KG1 (cell line): Measurements from ENCODE around the gene MRPL54.
"Not testable (repeated sequence)": the region's sequence is repeated elsewhere in the genome, so short reads cannot be mapped to it uniquely, and the experiment has no call there.

Experiments
- DNase-seq: peaks from one replicate; lab custom pipeline; 2025; lab: John Stamatoyannopoulos, UW

The MRPL54 gene

GRCh38 chr19:3740431-3740830 lies 22.1 kb upstream of the MRPL54 start:
- no peak for DNase-seq

GRCh38 chr19:3743486-3743885 lies 19.0 kb upstream of the MRPL54 start:
- DNase-seq: no peak

GRCh38 chr19:3745363-3746045 lies 17.0 kb upstream of the MRPL54 start:
- DNase-seq: no peak

GRCh38 chr19:3746371-3747056 lies 16.0 kb upstream of the MRPL54 start:
- DNase-seq: no peak

GRCh38 chr19:3748965-3749364 lies 13.5 kb upstream of the MRPL54 start:
- no peak for DNase-seq

- DNase-seq: no peak
Observed at GRCh38 chr19:3750211-3750610, 12.3 kb upstream of the MRPL54 start.

- DNase-seq: no peak
Observed at GRCh38 chr19:3751236-3751635, 11.2 kb upstream of the MRPL54 start.

- DNase-seq: no peak
Observed at GRCh38 chr19:3752492-3752891, 10.0 kb upstream of the MRPL54 start.

GRCh38 chr19:3753631-3754410 lies 8.7 kb upstream of the MRPL54 start:
- DNase-seq: no peak

GRCh38 chr19:3757705-3758104 lies 4.8 kb upstream of the MRPL54 start:
- DNase-seq: not testable (repeated sequence)

- not testable (repeated sequence) for DNase-seq
Observed at GRCh38 chr19:3758297-3758696, 4.2 kb upstream of the MRPL54 start.

- no peak for DNase-seq
Observed at GRCh38 chr19:3759482-3760254, 2.8 kb upstream of the MRPL54 start.

GRCh38 chr19:3760871-3761361 lies 1.6 kb upstream of the MRPL54 start:
- DNase-seq: no peak

- peak; percentile 91 for DNase-seq
Observed at GRCh38 chr19:3761382-3762129, 926 bp upstream of the MRPL54 start, which contains the start of gene APBA3. APBA3 (minus strand) TSS chr19:3761692; CDS start chr19:3760264, 1,428 bp downstream.

- DNase-seq: no peak
Observed at GRCh38 chr19:3762130-3762473, 380 bp upstream of the MRPL54 start.

- no peak for DNase-seq
Observed at GRCh38 chr19:3765121-3765520, 2.6 kb downstream of the MRPL54 start.

- DNase-seq: not testable (repeated sequence)
Observed at GRCh38 chr19:3765757-3766156, 3.3 kb downstream of the MRPL54 start.

- no peak for DNase-seq
Observed at GRCh38 chr19:3766520-3766919, 4.0 kb downstream of the MRPL54 start.

GRCh38 chr19:3767050-3767449 lies 4.6 kb downstream of the MRPL54 start:
- DNase-seq: no peak

- DNase-seq: no peak
Observed at GRCh38 chr19:3768015-3768747, 5.7 kb downstream of the MRPL54 start.

GRCh38 chr19:3768748-3769099 lies 6.2 kb downstream of the MRPL54 start:
- DNase-seq: no peak
